ENCODE data around the gene TRMT2B.
A peak's percentile ranks its signal among the peaks of the same experiment; 100 is the strongest.
"Not testable (repeated sequence)": the region's sequence is repeated elsewhere in the genome, so short reads cannot be mapped to it uniquely, and the experiment has no call there.

The TRMT2B gene

GRCh38 chrX:101051549-101052302 is at the start of gene TRMT2B:
Gene TRMT2B, minus strand, starts transcription at chrX:101052111. Its CDS starts 9,822 bp downstream, at chrX:101042289.
- peak; percentile 84 for DNase-seq

DNA sequence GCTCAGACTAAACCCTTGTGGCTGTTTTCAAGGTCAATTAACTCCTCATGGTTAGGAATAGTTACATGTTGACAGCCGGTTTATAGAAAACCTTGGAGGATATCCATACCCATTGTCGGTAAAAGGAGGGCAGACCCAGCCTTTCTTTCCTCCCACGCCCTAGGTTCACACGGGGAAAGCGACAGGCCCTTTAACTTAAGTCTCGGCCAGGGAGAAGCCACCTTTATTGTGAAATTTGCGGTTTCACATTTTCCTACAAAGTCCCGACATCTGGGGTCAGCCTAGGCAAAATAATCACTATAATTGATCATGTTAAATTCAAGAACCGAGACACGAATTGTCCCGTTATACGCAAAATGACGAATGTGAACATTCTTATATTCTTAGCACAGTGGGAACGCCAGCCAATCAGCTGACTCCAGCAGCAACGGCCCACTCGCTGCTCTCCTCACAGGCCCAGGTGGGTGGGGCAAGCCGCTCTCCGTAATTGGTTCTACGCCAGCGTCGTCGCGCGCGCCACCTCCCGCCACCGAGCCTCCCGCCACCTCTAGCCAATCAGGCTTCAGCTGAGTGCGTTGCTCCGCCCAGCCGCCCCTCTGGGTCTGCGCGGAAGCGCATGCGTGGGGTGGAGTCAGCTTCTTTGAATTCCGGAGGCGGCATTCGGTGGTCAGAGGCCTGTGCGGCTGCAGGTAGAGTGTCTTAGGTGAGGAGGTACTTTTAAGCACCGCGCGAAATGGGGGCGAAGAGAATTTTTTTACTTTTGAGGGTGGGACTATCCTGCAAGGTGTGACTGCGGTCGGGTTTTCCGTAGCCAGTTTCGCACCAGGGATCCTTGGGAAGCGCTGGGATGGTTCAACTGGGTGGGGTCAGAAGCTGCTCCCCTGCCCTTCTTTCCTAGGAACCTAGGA is 45.9 kb upstream of the TRMT2B start, which contains the start of gene CENPI:
CENPI (plus strand) TSS at position 659 of the 908 bp plus-strand sequence. CDS start 2,867 bp downstream, outside the sequence.
- DNase-seq: peak; percentile 95

GRCh38 chrX:101091817-101092216 is 39.9 kb upstream of the TRMT2B start:
- DNase-seq: no peak

GRCh38 chrX:101081231-101081630 is 29.3 kb upstream of the TRMT2B start:
- DNase-seq: peak; percentile 1

GRCh38 chrX:101080326-101081124 is 28.6 kb upstream of the TRMT2B start:
- peak; percentile 8 for DNase-seq

- peak; percentile 32 for DNase-seq
Measured at GRCh38 chrX:101079736-101080270, 27.9 kb upstream of the TRMT2B start.

GRCh38 chrX:101078716-101079598 is 27.0 kb upstream of the TRMT2B start, which contains the start of gene TMEM35A:
Gene TMEM35A, plus strand, starts transcription at chrX:101078879. Its CDS starts 124 bp downstream, at chrX:101079003.
- DNase-seq: peak; percentile 72

DNA sequence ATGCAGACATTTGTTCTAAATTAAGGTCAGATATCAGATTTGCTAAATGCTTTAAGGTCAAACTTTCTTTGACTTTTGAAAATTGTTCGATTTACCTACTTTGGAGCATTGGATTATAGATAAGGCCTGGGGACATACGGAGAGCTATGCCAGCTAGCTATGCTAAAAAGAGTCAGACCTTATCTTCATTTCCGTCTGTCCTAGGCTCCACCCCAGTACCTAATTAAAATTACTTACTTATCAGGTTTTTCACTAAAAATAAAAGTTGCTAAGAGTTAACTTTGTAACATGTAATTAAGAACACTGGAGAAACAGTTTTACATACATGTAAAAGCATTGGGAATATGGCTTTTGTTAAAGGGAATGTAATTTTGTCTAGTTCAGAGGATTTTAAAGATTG is 19.7 kb upstream of the TRMT2B start:
- DNase-seq: no peak

- DNase-seq: no peak
Measured at GRCh38 chrX:101062176-101062575, 10.3 kb upstream of the TRMT2B start.

DNA sequence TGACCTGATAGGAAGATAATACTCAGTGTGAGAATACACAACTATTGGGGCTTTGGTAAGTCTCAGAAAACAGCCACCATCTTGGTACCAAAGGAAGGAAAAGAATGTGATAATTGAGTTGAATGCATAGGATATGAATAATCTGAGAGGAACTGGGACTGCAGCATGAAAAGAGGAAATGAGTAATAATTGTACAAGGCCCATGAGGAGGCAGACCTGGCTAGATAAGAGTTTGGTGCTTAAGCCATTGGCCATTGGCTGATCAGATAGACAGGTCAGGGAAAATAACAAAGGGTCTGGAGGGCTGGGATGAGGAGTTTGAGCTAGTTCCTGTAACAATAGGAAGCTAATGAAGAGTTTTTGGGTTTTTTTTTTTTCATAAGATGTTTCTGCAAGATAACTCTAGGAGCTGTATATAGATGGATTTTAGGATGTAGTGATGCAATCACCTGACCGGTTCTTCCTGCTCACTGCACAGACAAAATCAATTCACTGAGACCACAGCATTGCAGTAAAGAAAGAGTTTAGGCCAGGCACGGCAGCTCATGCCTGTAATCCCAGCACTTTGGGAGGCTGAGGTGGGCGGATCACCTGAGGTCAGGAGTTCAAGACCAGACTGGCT is 5.3 kb upstream of the TRMT2B start:
- DNase-seq: no peak

GRCh38 chrX:101056551-101056950 is 4.6 kb upstream of the TRMT2B start:
- not testable (repeated sequence) for DNase-seq

DNA sequence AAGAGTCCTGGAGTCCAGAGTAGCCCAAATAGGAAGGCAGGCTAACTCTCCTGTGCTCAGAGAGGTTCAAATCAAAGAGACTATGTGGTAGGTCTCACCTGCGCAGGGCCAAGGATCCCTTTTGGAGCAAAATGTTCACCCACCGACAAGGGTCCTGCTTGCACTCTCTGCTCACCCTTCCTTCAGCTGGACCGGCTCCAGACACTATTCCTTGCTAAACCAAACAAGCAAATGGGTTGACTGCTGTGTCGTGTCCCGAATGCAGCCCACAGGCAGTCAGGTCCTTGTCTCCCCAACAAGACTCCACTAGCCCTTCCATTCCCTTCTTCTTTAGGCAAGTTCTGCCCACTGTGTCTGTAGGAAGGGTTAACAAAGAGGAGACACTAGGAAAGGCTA is 760 bp downstream of the TRMT2B start:
- DNase-seq: peak; percentile 0

DNA sequence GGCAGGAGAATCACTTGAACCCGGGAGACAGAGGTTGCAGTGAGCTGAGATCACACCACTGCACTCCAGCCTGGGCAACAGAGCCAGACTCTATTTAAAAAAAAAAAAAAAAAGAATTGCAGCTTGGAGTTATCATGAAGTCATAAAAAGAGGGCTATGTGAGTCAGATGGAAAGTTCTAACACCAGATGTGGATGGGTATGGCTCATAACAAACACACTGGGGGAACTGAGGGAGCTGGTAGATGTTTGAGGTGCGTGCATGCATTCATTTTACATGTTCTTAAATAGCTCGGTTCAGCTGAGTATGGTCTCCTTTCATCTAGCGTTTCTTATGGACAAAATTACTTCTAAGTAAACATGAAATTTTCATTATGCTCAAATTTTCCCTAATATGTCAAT is 11.7 kb downstream of the TRMT2B start:
- DNase-seq: no peak

- DNase-seq: no peak
Measured at GRCh38 chrX:101037231-101037630, 14.7 kb downstream of the TRMT2B start.

DNA sequence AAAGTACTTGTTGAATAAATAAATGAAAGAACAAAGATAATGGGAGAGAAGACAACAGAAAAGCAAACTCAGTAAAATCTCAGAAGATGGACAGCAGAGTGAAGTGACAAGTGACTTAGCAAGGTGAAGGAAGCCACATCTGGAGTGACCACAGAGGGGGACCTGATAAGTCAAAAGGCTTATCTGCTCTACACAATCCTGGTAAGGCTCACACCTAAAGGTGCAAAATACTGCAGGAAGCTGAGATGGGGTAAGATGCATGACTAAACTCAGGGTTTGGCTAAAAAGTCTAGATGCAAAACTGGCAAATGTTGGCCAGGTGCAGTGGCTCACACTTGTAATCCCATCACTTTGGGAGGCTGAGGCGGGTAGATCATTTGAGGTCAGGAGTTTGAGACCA is 22.2 kb downstream of the TRMT2B start:
- no peak for DNase-seq

DNA sequence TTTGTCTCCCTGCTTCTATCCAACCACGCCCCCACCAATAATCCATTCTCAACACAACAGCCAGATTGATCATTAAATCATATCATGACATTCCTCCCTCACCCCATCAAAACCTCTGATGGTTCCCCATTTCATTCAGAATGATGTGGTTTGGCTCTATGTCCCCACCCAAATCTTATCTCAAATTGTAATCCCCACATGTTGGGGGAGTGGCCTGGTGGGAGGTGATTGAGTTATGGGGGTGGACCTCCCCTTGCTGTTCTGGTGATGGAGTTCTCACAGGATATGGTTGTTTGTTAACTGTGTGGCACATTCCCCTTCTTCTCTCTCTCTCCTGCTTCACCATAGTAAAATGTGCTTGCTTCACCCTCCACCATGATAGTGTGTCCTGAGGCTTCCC is 23.3 kb downstream of the TRMT2B start:
- no peak for DNase-seq

DNA sequence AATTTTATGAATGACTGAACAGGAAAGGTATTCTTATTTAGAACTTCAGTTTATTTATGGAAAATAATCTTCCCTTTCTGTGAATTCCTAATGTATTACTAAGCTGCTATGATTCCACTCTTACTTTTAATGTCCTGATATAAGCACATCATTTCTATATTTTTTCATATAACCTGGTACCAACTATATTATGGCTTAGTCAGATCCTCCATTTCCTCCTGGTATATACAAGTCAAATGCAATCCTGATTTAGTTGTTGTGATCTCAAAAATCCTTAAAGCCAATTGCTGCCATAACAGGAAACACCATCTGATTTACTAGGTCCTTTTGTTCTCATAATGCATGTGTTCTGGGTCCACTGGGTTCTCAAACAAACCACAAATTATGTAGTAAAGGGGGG is 26.8 kb downstream of the TRMT2B start:
- no peak for DNase-seq

DNA sequence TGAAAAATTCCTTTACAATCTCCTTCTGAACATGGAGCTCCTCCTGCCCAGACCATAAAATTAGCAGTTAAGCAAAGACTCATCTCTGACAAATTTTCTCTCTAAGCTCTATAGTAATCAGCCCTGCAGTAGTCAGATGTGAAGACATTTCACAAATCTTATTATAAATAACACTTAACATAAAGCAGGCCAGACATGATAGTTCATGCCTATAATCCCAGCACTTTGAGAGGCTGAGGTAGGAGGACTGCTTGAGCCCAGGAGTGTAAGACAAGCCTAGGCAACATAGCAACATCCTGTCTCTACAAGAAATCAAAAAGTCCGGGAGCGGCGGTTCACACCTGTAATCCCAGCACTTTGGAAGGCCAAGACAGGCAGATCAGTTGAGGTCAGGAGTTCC is 29.9 kb downstream of the TRMT2B start:
- no peak for DNase-seq

DNA sequence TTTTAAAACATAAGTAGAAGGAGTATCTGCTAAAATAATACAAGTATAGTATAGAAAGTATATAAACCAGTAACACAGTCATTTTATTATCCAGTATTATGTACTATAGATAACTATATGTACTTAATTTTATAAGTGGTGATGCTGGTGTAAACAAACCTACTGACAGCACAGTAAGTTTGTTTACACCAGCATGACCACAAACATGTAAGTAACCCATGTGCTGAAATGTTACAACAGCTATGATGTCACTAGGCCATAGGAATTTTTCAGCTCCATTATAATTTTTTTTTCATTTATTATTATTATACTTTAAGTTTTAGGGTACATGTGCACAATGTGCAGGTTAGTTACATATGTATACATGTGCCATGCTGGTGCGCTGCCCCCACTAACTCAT is 39.9 kb downstream of the TRMT2B start:
- DNase-seq: not testable (repeated sequence)

- peak; percentile 0 for DNase-seq
Measured at GRCh38 chrX:101009090-101009489, 42.8 kb downstream of the TRMT2B start.

- DNase-seq: no peak
Measured at GRCh38 chrX:100999451-100999850, 52.5 kb downstream of the TRMT2B start.

Measured in eye (tissue), 1 donor.